Stimulated activated CD4-positive, alpha-beta T cell treated with anti-CD3 and anti-CD28 coated beads, TNF-alpha, amount 100 ng/mL, for 48 hours (primary cell): ENCODE data around the gene TACC3.
A peak's percentile ranks its signal among the peaks of the same experiment; 100 is the strongest.

ENCODE experiments used
- DNase-seq, 3 donors: peaks; one replicate each; pipeline ENCODE4 v3.0.0-alpha.2; 2020; ENCODE audit warnings: low read depth in 3 of 3

Gene TACC3

GRCh38 chr4:1723131-1723801, 1.9 kb downstream of the TACC3 start:
- peak in 1 of 3 donors; percentile 64 for DNase-seq

GRCh38 chr4:1725521-1725920, 4.2 kb downstream of the TACC3 start:
- DNase-seq, result no peak

- DNase-seq, result peak; percentile 74 to 82 (median 74)
These were observed 5.0 kb downstream of the TACC3 start for GRCh38 chr4:1726146-1726934.

GRCh38 chr4:1727117-1728031, 6.1 kb downstream of the TACC3 start:
- no peak for DNase-seq

GRCh38 chr4:1728061-1728980, 7.0 kb downstream of the TACC3 start:
- no peak for DNase-seq

- no peak for DNase-seq
These were observed 9.3 kb downstream of the TACC3 start for GRCh38 chr4:1730532-1731135.

GRCh38 chr4:1731180-1731579, 9.9 kb downstream of the TACC3 start:
- DNase-seq, result no peak

- DNase-seq, result no peak
These were observed 11.6 kb downstream of the TACC3 start for GRCh38 chr4:1732911-1733310.

- no peak for DNase-seq
These were observed 13.9 kb downstream of the TACC3 start for GRCh38 chr4:1735215-1735614.

GRCh38 chr4:1736812-1737211, 15.5 kb downstream of the TACC3 start:
- DNase-seq, result no peak

- DNase-seq, result no peak
These were observed 16.3 kb downstream of the TACC3 start for GRCh38 chr4:1737666-1738065.

GRCh38 chr4:1738410-1738809, 17.1 kb downstream of the TACC3 start:
- DNase-seq, result no peak

GRCh38 chr4:1739358-1739757, 18.0 kb downstream of the TACC3 start:
- DNase-seq, result no peak

- DNase-seq, result no peak
These were observed 18.8 kb downstream of the TACC3 start for GRCh38 chr4:1740021-1740545.

- DNase-seq, result no peak
These were observed 19.9 kb downstream of the TACC3 start for GRCh38 chr4:1741208-1741607.

GRCh38 chr4:1743551-1743950, 22.2 kb downstream of the TACC3 start:
- no peak for DNase-seq

- DNase-seq, result no peak
These were observed 22.7 kb downstream of the TACC3 start for GRCh38 chr4:1743975-1744374.

- no peak for DNase-seq
These were observed 23.2 kb downstream of the TACC3 start for GRCh38 chr4:1744552-1744951.

GRCh38 chr4:1745165-1745564, 23.8 kb downstream of the TACC3 start:
- DNase-seq, result no peak

- DNase-seq, result no peak
These were observed 24.4 kb downstream of the TACC3 start for GRCh38 chr4:1745697-1746096.
